IMR-90 (cell line): ENCODE results near the gene ZNF579. TPM values are rescaled to one million over a fixed set of nuclear protein-coding genes. Genes with fewer than 3 reads are reported as not detected.

Experiments used
- ATAC-seq: fragments of 200-7000 bp; cut with Tn5 transposase; 2 replicates; pipeline ENCODE4 v1.9.1; 2020; ENCODE audit warnings: low read depth, mild to moderate bottlenecking, moderate library complexity
- BruUV-seq: library from RNA; stranded (reverse); fragments of 400-500 nt; replicated peaks from 2 replicates; lab custom pipeline; 2021; lab: Mats Ljungman, UMichigan
- CTCF ChIA-PET: fragments of 300-600 bp; formaldehyde crosslinking; extraction: SDS; loops from one replicate; lab custom pipeline; 2021; ENCODE audit warnings: antibody characterized with exemption; lab: Yijun Ruan, JAX
- POLR2A ChIA-PET: fragments of 300-600 bp; sonication (Branson Sonifier 250); formaldehyde crosslinking; loops from one replicate; lab custom pipeline; 2022; ENCODE audit warnings: antibody characterized with exemption; ENCODE audit not compliant: unreplicated experiment; lab: Charles Lee
- DNase-seq: peaks from one replicate; pipeline ENCODE4 v3.0.0; 2013
- H2AFZ ChIP-seq: replicated peaks from 2 replicates; pipeline ENCODE3; 2013; ENCODE audit warnings: low read length, mild to moderate bottlenecking; ENCODE audit not compliant: poor library complexity
- H2AK5ac ChIP-seq: 2 replicates; pipeline ENCODE4 v1.6.1; 2013; ENCODE audit warnings: low read depth, low read length, inconsistent platforms
- H2AK9ac ChIP-seq: replicated peaks from 2 replicates; pipeline ENCODE3; 2013; ENCODE audit warnings: mild to moderate bottlenecking, low read depth, low read length, moderate library complexity; ENCODE audit not compliant: poor library complexity
- H2BK120ac ChIP-seq: 2 replicates; pipeline ENCODE4 v1.6.1; 2013; ENCODE audit warnings: low read depth, low read length, inconsistent platforms
- H2BK15ac ChIP-seq: 3 replicates; pipeline ENCODE4 v1.6.1; 2013; ENCODE audit warnings: low read depth, low read length, inconsistent platforms
- H2BK20ac ChIP-seq: 2 replicates; pipeline ENCODE4 v1.6.1; 2013; ENCODE audit warnings: low read depth, mild to moderate bottlenecking, inconsistent platforms, low read length, moderate library complexity
- H2BK5ac ChIP-seq: 2 replicates; pipeline ENCODE4 v1.6.1; 2013; ENCODE audit warnings: mild to moderate bottlenecking, low read depth, low read length, inconsistent platforms; ENCODE audit not compliant: poor library complexity, severe bottlenecking
- H3K14ac ChIP-seq: replicated peaks from 2 replicates; pipeline ENCODE4 v1.6.1; 2013; ENCODE audit warnings: low read depth, low read length, inconsistent platforms
- H3K18ac ChIP-seq: 2 replicates; pipeline ENCODE4 v1.6.1; 2013; ENCODE audit warnings: low read depth, low read length, control low read depth
- H3K23ac ChIP-seq: 2 replicates; pipeline ENCODE4 v1.6.1; 2013; ENCODE audit warnings: low read depth, low read length, inconsistent platforms
- H3K27ac ChIP-seq: 2 replicates; pipeline ENCODE4 v1.5.1; 2013; ENCODE audit warnings: mild to moderate bottlenecking, control low read depth, low read length; ENCODE audit not compliant: insufficient read depth
- H3K27me3 ChIP-seq: 2 replicates; pipeline ENCODE4 v1.6.1; 2013; ENCODE audit warnings: low read length; ENCODE audit not compliant: control insufficient read depth, insufficient read depth
- H3K36me3 ChIP-seq: 2 replicates; pipeline ENCODE4 v1.6.1; 2013; ENCODE audit warnings: low read length, mixed read lengths; ENCODE audit not compliant: control insufficient read depth, insufficient read depth
- H3K4ac ChIP-seq: 2 replicates; pipeline ENCODE4 v1.6.1; 2013; ENCODE audit warnings: low read depth, low read length, inconsistent platforms
- H3K4me1 ChIP-seq: 2 replicates; pipeline ENCODE4 v1.6.1; 2013; ENCODE audit warnings: low read length, mixed read lengths; ENCODE audit not compliant: control insufficient read depth, insufficient read depth
- H3K4me2 ChIP-seq: 2 replicates; pipeline ENCODE4 v1.6.1; 2013; ENCODE audit warnings: low read depth, mild to moderate bottlenecking, control low read depth, low read length, moderate library complexity
- H3K4me3 ChIP-seq: 2 replicates; pipeline ENCODE4 v1.5.1; 2013; ENCODE audit warnings: low read depth, mild to moderate bottlenecking, control low read depth, low read length, moderate library complexity; ENCODE audit not compliant: insufficient read depth
- H3K56ac ChIP-seq: 2 replicates; pipeline ENCODE4 v1.6.1; 2013; ENCODE audit warnings: low read length, inconsistent platforms; ENCODE audit not compliant: insufficient read depth; ENCODE audit errors: extremely low read depth
- H3K79me1 ChIP-seq, 2 experiments: 2 replicates each; pipeline ENCODE4 v1.6.1; 2013; ENCODE audit warnings: low read length in 2 of 2, inconsistent platforms in 1 of 2, low read depth in 1 of 2
- H3K9ac ChIP-seq: 2 replicates; pipeline ENCODE4 v1.6.1; 2013; ENCODE audit warnings: low read depth, low read length, control low read depth
- H3K9me1 ChIP-seq: 2 replicates; pipeline ENCODE4 v1.6.1; 2013; ENCODE audit warnings: low read length, inconsistent platforms; ENCODE audit not compliant: insufficient read depth
- H3K9me3 ChIP-seq: 2 replicates; pipeline ENCODE4 v1.6.1; 2013; ENCODE audit warnings: low read length; ENCODE audit not compliant: control insufficient read depth, insufficient read depth
- H4K20me1 ChIP-seq: 2 replicates; pipeline ENCODE4 v1.6.1; 2013; ENCODE audit warnings: low read length, inconsistent platforms; ENCODE audit not compliant: insufficient read depth
- H4K5ac ChIP-seq: 2 replicates; pipeline ENCODE4 v1.6.1; 2013; ENCODE audit warnings: mild to moderate bottlenecking, low read depth, low read length, control low read depth
- H4K8ac ChIP-seq, 2 experiments: 2 replicates each; pipeline ENCODE4 v1.6.1; 2013; ENCODE audit warnings: low read depth in 2 of 2, low read length in 2 of 2, control low read depth in 1 of 2, inconsistent platforms in 1 of 2
- H4K91ac ChIP-seq: 2 replicates; pipeline ENCODE4 v1.6.1; 2013; ENCODE audit warnings: low read depth, low read length, inconsistent platforms; ENCODE audit not compliant: insufficient read depth
- BHLHE40 ChIP-seq: fragments of 150-350 bp; IDR thresholded peaks from 2 replicates; pipeline ENCODE4 v1.6.1; 2016; ENCODE audit warnings: mild to moderate bottlenecking, low read depth, low read length
- CHD1 ChIP-seq: IDR thresholded peaks from 2 replicates; pipeline ENCODE4 v1.6.1; 2012; ENCODE audit warnings: low read depth, low read length, improper control_type of control experiment
- FOS ChIP-seq: fragments of 150-350 bp; IDR thresholded peaks from 2 replicates; pipeline ENCODE4 v1.6.1; 2016; ENCODE audit warnings: low read depth, low read length
- MAFK ChIP-seq: IDR thresholded peaks from 2 replicates; pipeline ENCODE4 v1.6.1; 2012; ENCODE audit warnings: low read depth, low read length, improper control_type of control experiment
- MAZ ChIP-seq: IDR thresholded peaks from 2 replicates; pipeline ENCODE4 v1.6.1; 2012; ENCODE audit warnings: low read depth, mild to moderate bottlenecking, low read length, improper control_type of control experiment, moderate library complexity, borderline replicate concordance
- MXI1 ChIP-seq: IDR thresholded peaks from 2 replicates; pipeline ENCODE4 v1.6.1; 2012; ENCODE audit warnings: low read depth, mild to moderate bottlenecking, low read length, moderate library complexity, borderline replicate concordance
- POLR2A ChIP-seq: IDR thresholded peaks from 2 replicates; pipeline ENCODE4 v1.6.1; 2012; ENCODE audit warnings: mild to moderate bottlenecking, low read depth, low read length
- RCOR1 ChIP-seq: IDR thresholded peaks from 2 replicates; pipeline ENCODE4 v1.6.1; 2012; ENCODE audit warnings: mild to moderate bottlenecking, low read length, improper control_type of control experiment; ENCODE audit not compliant: insufficient replicate concordance
- RFX5 ChIP-seq: IDR thresholded peaks from 2 replicates; pipeline ENCODE4 v1.8.0; 2012; ENCODE audit warnings: low read depth, mild to moderate bottlenecking, low read length, moderate library complexity
- SMC3 ChIP-seq: fragments of 150-350 bp; IDR thresholded peaks from 2 replicates; pipeline ENCODE4 v1.6.1; 2016; ENCODE audit warnings: low read depth, mild to moderate bottlenecking, antibody characterized with exemption, low read length, moderate library complexity
- WGBS, 2 experiments: methylation state at CpG; one replicate each; pipeline versions ENCODE4 v1.1.5 to v1.1.7; 2013; ENCODE audit warnings: missing lambda C conversion rate in 2 of 2; ENCODE audit not compliant: insufficient read length in 1 of 2; ENCODE audit errors: extremely low coverage in 2 of 2; 5-methylcytosine and 5-hydroxymethylcytosine counted together
- dilution Hi-C: fragments of 300-500 bp; cut with HindIII; formaldehyde crosslinking; loops from one replicate; pipeline ENCODE4 v1.14.3; 2018; ENCODE audit warnings: low sequenced_read_pairs; ENCODE audit not compliant: unreplicated experiment
- in situ Hi-C: fragments of 300-500 bp; cut with MboI; formaldehyde crosslinking; loops from 3 replicates; pipeline ENCODE4 v1.14.3; 2019; ENCODE audit warnings: low sequenced_read_pairs, inconsistent platforms, mixed read lengths
- intact Hi-C: fragments of 100-400 bp; cut with micrococcal nuclease; formaldehyde crosslinking; loops from 2 replicates; pipeline ENCODE4 v1.10.0; 2022
- polyA plus RNA-seq, 3 experiments: library from polyadenylated mRNA; depleted of rRNA; stranded (reverse); fragments of >200 nt; gene quantifications; 2 replicates each; pipeline ENCODE4 v1.2.3, GENCODE V29; 2012; ENCODE audit warnings: low replicate concordance in 1 of 3
- total RNA-seq: library from RNA; depleted of rRNA; stranded (reverse); fragments of >200 nt; gene quantifications from 2 replicates; pipeline ENCODE4 v1.2.3, GENCODE V29; 2012
- TF ChIP-seq, protein P1 (sequence below): conservative IDR thresholded peaks from 2 replicates; pipeline ENCODE4 v1.5.1; 2012; ENCODE audit warnings: mild to moderate bottlenecking, low read depth, low read length, improper control_type of control experiment

Gene ZNF579
- total and polyA plus RNA-seq, 2 of the 4 experiments (the other 2 are of a cell fraction), result 0.54 to 9.0 TPM

DNA sequence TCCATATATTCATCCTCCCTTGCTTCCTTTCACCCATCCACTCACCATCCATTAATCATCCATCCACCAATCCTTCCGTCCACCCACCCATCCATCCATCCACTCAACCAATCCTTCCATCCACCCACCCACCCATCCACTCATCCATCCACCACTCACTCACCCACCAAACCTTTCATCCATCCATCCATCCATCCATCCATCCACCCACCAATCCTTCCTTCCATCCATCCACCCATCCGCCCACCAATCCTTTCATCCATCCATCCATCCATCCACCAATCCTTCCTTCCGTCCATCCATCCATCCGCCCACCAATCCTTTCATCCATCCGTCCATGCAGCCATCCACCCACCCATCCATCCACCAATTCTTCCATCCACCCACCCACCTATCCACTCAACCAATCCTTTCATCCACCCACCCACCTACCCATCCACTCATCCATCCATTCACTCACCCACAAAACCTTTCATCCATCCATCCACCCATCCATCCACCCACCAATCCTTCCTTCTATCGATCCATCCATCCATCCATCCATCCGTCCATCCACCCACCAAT lies 38.3 kb downstream of the ZNF579 start:
- dilution Hi-C loops, result no loop called here
- no peaks in the 10 kb centered on the region for H3K36me3 ChIP-seq
- 88 to 98% methylated on average over 7 of the region's 7 CpGs for WGBS, 2 experiments
- ATAC-seq (no peak), DNase-seq (no peak)
- 0 out of 2 replicates have a peak, but pooled peaks cover 8% of the 10 kb centered on the region for H3K9me1 ChIP-seq
- no peak overlapping the region for H3K18ac ChIP-seq
- no peak for TF ChIP-seq MAZ
- TF ChIP-seq RCOR1, result no peak
- TF ChIP-seq CHD1, result no peak
- TF ChIP-seq MAFK, result no peak
- TF ChIP-seq, protein P1, sequence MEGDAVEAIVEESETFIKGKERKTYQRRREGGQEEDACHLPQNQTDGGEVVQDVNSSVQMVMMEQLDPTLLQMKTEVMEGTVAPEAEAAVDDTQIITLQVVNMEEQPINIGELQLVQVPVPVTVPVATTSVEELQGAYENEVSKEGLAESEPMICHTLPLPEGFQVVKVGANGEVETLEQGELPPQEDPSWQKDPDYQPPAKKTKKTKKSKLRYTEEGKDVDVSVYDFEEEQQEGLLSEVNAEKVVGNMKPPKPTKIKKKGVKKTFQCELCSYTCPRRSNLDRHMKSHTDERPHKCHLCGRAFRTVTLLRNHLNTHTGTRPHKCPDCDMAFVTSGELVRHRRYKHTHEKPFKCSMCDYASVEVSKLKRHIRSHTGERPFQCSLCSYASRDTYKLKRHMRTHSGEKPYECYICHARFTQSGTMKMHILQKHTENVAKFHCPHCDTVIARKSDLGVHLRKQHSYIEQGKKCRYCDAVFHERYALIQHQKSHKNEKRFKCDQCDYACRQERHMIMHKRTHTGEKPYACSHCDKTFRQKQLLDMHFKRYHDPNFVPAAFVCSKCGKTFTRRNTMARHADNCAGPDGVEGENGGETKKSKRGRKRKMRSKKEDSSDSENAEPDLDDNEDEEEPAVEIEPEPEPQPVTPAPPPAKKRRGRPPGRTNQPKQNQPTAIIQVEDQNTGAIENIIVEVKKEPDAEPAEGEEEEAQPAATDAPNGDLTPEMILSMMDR, result no peak
- TF ChIP-seq MXI1, result no peak
- no peak for TF ChIP-seq RFX5
- no peak for TF ChIP-seq POLR2A
- no peak for TF ChIP-seq BHLHE40
- TF ChIP-seq SMC3, result no peak
- no peak for TF ChIP-seq FOS
- no peak overlapping the region for H3K56ac ChIP-seq
- no peak overlapping the region for H3K4ac ChIP-seq
- H3K27ac ChIP-seq, result no peak overlapping the region
- H2AK9ac ChIP-seq, result no peak overlapping the region
- H2AK5ac ChIP-seq, result no peak overlapping the region; the same call in 1 of the 2 replicates
- peaks cover 14% of the 10 kb centered on the region for H3K4me1 ChIP-seq
- no peak overlapping the region for H3K14ac ChIP-seq
- no TSS peak for BruUV-seq
- no peaks in the 10 kb centered on the region; the same call in 1 of the 2 replicates for H3K27me3 ChIP-seq
- CTCF ChIA-PET, result no interaction called here
- H4K20me1 ChIP-seq, result no peaks in the 10 kb centered on the region
- no peak overlapping the region for H2BK15ac ChIP-seq
- in situ Hi-C loops, result no loop called here
- H4K8ac ChIP-seq, result no peak overlapping the region
- no peak overlapping the region for H3K4me2 ChIP-seq
- H2BK120ac ChIP-seq, result no peak overlapping the region
- H2AFZ ChIP-seq, result no peak overlapping the region
- no peaks in the 10 kb centered on the region; the same call in 1 of the 2 replicates for H3K9me3 ChIP-seq
- H3K79me1 ChIP-seq, result no peaks in the 10 kb centered on the region
- intact Hi-C loops, result no loop called here
- no peak overlapping the region for H4K91ac ChIP-seq
- H3K23ac ChIP-seq, result no peak overlapping the region
- no peak overlapping the region for H2BK20ac ChIP-seq
- H3K9ac ChIP-seq, result no peak overlapping the region
- POLR2A ChIA-PET, result no interaction called here
- H4K5ac ChIP-seq, result no peak overlapping the region
- no peak overlapping the region for H2BK5ac ChIP-seq
- H3K4me3 ChIP-seq, result no peak overlapping the region
